Neural cell (in vitro differentiated cells): ENCODE results near the gene ADGRL3. TPM values are rescaled to one million over a fixed set of nuclear protein-coding genes. Genes with fewer than 3 reads are reported as not detected.

ENCODE experiments used
- H2AFZ ChIP-seq: fragments of 200-600, 300-800 bp; sonication (generic), shearing (Covaris generic); 2 replicates; pipeline ENCODE4 v1.6.0; 2014; ENCODE audit warnings: low read depth, mild to moderate bottlenecking, antibody characterized with exemption, low read length, moderate library complexity
- H3F3A ChIP-seq: fragments of 200-600 bp; shearing (Covaris generic); 2 replicates; pipeline ENCODE4 v1.6.1; 2016; ENCODE audit warnings: mild to moderate bottlenecking, moderate library complexity, mixed read lengths, antibody characterized with exemption, low read length; ENCODE audit not compliant: insufficient read depth, poor library complexity, severe bottlenecking
- H3K27ac ChIP-seq: fragments of 200-600, 300-800 bp; sonication (generic), shearing (Covaris generic); 2 replicates; pipeline ENCODE4 v1.5.1; 2014; ENCODE audit warnings: mild to moderate bottlenecking, low read length, moderate library complexity
- H3K27me3 ChIP-seq: fragments of 300-800, 200-600 bp; sonication (generic), shearing (Covaris generic); 2 replicates; pipeline ENCODE4 v1.6.0; 2014; ENCODE audit warnings: mild to moderate bottlenecking, low read depth, low read length, moderate library complexity; ENCODE audit not compliant: insufficient read depth
- H3K36me3 ChIP-seq: fragments of 300-800, 200-600 bp; sonication (generic), shearing (Covaris generic); 2 replicates; pipeline ENCODE4 v1.5.1; 2014; ENCODE audit warnings: mild to moderate bottlenecking, antibody characterized with exemption, low read length, moderate library complexity; ENCODE audit not compliant: insufficient read depth
- H3K4me2 ChIP-seq: fragments of 300-800, 200-600 bp; sonication (generic), shearing (Covaris generic); 2 replicates; pipeline ENCODE4 v1.6.0; 2014; ENCODE audit warnings: mild to moderate bottlenecking, low read length
- H3K4me3 ChIP-seq: fragments of 300-800, 200-600 bp; sonication (generic), shearing (Covaris generic); 2 replicates; pipeline ENCODE4 v1.5.1; 2014; ENCODE audit warnings: mild to moderate bottlenecking, low read length, moderate library complexity
- H3K79me2 ChIP-seq: fragments of 200-600 bp; shearing (Covaris generic); replicated peaks from 2 replicates; pipeline ENCODE4 v1.6.0; 2014; ENCODE audit warnings: mild to moderate bottlenecking, low read length, moderate library complexity; ENCODE audit not compliant: insufficient read depth
- H3K9ac ChIP-seq: fragments of 300-800, 200-600 bp; sonication (generic), shearing (Covaris generic); 2 replicates; pipeline ENCODE4 v1.6.1; 2016; ENCODE audit warnings: mild to moderate bottlenecking, low read length, mixed read lengths
- H3K9me2 ChIP-seq: fragments of 200-600 bp; shearing (Covaris generic); 2 replicates; pipeline ENCODE4 v1.6.1; 2016; ENCODE audit warnings: mild to moderate bottlenecking, low read length, mixed read lengths; ENCODE audit not compliant: insufficient read depth
- H3K9me3 ChIP-seq: fragments of 200-600, 300-800 bp; sonication (generic), shearing (Covaris generic); 2 replicates; pipeline ENCODE4 v1.6.1; 2016; ENCODE audit warnings: mild to moderate bottlenecking, mixed run types, low read length, moderate library complexity, mixed read lengths
- H4K20me1 ChIP-seq: fragments of 200-600 bp; shearing (Covaris generic); 2 replicates; pipeline ENCODE4 v1.6.1; 2016; ENCODE audit warnings: mild to moderate bottlenecking, mixed run types; ENCODE audit not compliant: insufficient read depth
- EP300 ChIP-seq: fragments of 450-650 bp; conservative IDR thresholded peaks from 2 replicates; pipeline ENCODE4 v1.6.1; 2014; ENCODE audit warnings: antibody characterized with exemption, mild to moderate bottlenecking, moderate library complexity; ENCODE audit not compliant: poor library complexity, severe bottlenecking
- EZH2 ChIP-seq: fragments of 200-600, 300-800 bp; shearing (Covaris generic), sonication (generic); IDR thresholded peaks from 2 replicates; pipeline ENCODE4 v1.6.1; 2014; ENCODE audit warnings: antibody characterized with exemption, low read length, borderline replicate concordance, mild to moderate bottlenecking; ENCODE audit not compliant: insufficient read depth, poor library complexity, severe bottlenecking
- MXI1 ChIP-seq: fragments of 450-650 bp; conservative IDR thresholded peaks from 2 replicates; pipeline ENCODE4 v1.6.1; 2014; ENCODE audit warnings: antibody characterized with exemption, mild to moderate bottlenecking; ENCODE audit not compliant: poor library complexity, severe bottlenecking
- POLR2AphosphoS5 ChIP-seq: IDR thresholded peaks from 2 replicates; pipeline ENCODE4 v1.6.1; 2012
- RAD21 ChIP-seq: fragments of 450-650 bp; conservative IDR thresholded peaks from 2 replicates; pipeline ENCODE4 v1.6.1; 2014; ENCODE audit warnings: antibody characterized with exemption, mild to moderate bottlenecking, moderate library complexity
- SMC3 ChIP-seq: fragments of 450-650 bp; conservative IDR thresholded peaks from 2 replicates; pipeline ENCODE4 v1.6.1; 2014; ENCODE audit warnings: antibody characterized with exemption, mild to moderate bottlenecking, moderate library complexity; ENCODE audit not compliant: poor library complexity
- TAF1 ChIP-seq: IDR thresholded peaks from 2 replicates; pipeline ENCODE4 v1.6.1; 2012; ENCODE audit warnings: low read depth
- polyA plus RNA-seq: library from polyadenylated mRNA; depleted of rRNA; stranded (reverse); fragments of >200 nt; gene quantifications from 2 replicates; pipeline ENCODE4 v1.2.3, GENCODE V29; 2014
- TF ChIP-seq, protein P1 (sequence below): fragments of 450-650 bp; IDR thresholded peaks from 2 replicates; pipeline ENCODE4 v1.5.1; 2014; ENCODE audit warnings: antibody characterized with exemption, mild to moderate bottlenecking, moderate library complexity; ENCODE audit not compliant: poor library complexity, severe bottlenecking

The ADGRL3 gene
- polyA plus RNA-seq, 1 donor from 2014 or later, result 99.4 TPM

DNA sequence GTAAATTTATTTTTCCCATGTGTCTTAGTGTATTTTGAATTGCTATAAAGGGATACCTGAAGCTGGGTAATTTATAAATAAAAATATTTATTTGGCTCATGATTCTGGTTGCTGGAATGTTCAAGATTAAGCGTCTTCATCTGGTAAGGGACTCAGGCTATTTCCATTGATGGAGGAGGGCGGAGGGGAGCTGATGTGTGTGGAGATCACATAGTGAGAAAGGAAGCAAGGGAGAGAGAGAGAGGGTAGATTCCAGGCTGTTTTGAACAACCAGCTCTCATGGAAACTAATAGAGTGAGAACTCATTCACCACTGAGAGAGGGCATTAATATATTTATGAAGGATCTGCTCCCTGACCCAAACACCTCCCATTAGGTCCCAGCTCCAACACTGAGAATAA lies 39.6 kb upstream of the ADGRL3 start:
- Histone ChIP-seq H3K79me2 (no peaks in the 10 kb centered on the region), H2AFZ (no peak overlapping the region), H3K4me3 (no peak overlapping the region), H4K20me1 (no peaks in the 10 kb centered on the region), H3K9me3 (no peaks in the 10 kb centered on the region), H3K27ac (no peak overlapping the region), H3K9me2 (no peaks in the 10 kb centered on the region), H3F3A (no peaks in the 10 kb centered on the region), H3K4me2 (no peak overlapping the region), H3K27me3 (no peaks in the 10 kb centered on the region), H3K36me3 (no peaks in the 10 kb centered on the region), H3K9ac (no peak overlapping the region)
- TF ChIP-seq EP300 (no peak), POLR2AphosphoS5 (no peak), RAD21 (no peak)

DNA sequence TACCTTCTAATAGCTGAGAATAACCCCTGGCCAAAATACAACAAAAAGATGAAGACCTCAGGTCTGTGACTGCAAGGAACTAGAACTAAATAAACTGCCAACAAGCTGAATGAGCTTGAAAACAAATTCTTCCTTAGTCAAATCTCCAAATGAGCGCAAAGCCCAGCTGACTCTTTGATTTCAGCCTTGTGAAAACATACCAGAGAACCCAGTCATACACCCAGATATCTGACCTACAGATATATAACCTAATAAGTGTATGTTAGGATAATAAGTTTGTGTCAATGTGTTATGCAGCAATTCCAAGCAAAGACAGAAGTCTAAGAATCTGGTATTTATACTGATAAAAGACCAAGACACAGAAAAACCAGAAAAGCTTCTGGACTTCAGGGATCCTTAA lies 38.0 kb upstream of the ADGRL3 start:
- no peak overlapping the region for H3K27ac ChIP-seq
- TF ChIP-seq POLR2AphosphoS5 (no peak), TAF1 (no peak)
- H3K9me3 ChIP-seq, result no peaks in the 10 kb centered on the region
- no peak overlapping the region for H3K4me3 ChIP-seq
- no peaks in the 10 kb centered on the region for H3K79me2 ChIP-seq
- no peaks in the 10 kb centered on the region for H3K36me3 ChIP-seq
- H2AFZ ChIP-seq, result no peak overlapping the region
- no peaks in the 10 kb centered on the region for H3F3A ChIP-seq
- H3K9ac ChIP-seq, result no peak overlapping the region
- H4K20me1 ChIP-seq, result no peaks in the 10 kb centered on the region
- no peaks in the 10 kb centered on the region for H3K9me2 ChIP-seq
- H3K4me2 ChIP-seq, result no peak overlapping the region
- no peaks in the 10 kb centered on the region for H3K27me3 ChIP-seq

DNA sequence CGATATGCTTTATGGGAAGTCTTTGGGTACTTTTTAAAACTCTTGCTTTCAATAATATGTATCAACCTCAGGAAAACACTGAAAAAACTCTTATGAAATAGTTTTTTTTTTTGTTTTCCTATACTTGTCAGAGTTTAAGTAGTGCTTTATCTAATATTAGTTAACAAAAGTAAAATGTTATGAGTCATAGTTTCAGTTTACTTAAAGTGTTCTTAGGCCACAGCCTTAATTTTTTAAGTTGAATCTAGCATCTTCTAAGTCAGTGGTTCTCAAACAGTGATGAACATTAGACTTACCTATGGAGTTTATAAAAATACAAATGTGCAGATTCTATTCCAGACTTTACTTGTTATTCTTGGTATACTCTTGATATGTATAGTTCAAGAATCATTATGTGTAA lies 26.3 kb upstream of the ADGRL3 start:
- TF ChIP-seq TAF1, result no peak
- TF ChIP-seq MXI1, result no peak
- TF ChIP-seq EZH2, result no peak
- TF ChIP-seq EP300, result no peak
- TF ChIP-seq RAD21, result no peak
- no peak for TF ChIP-seq POLR2AphosphoS5
- TF ChIP-seq SMC3, result no peak
- TF ChIP-seq, protein P1, sequence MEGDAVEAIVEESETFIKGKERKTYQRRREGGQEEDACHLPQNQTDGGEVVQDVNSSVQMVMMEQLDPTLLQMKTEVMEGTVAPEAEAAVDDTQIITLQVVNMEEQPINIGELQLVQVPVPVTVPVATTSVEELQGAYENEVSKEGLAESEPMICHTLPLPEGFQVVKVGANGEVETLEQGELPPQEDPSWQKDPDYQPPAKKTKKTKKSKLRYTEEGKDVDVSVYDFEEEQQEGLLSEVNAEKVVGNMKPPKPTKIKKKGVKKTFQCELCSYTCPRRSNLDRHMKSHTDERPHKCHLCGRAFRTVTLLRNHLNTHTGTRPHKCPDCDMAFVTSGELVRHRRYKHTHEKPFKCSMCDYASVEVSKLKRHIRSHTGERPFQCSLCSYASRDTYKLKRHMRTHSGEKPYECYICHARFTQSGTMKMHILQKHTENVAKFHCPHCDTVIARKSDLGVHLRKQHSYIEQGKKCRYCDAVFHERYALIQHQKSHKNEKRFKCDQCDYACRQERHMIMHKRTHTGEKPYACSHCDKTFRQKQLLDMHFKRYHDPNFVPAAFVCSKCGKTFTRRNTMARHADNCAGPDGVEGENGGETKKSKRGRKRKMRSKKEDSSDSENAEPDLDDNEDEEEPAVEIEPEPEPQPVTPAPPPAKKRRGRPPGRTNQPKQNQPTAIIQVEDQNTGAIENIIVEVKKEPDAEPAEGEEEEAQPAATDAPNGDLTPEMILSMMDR, result no peak
- no peaks in the 10 kb centered on the region for H3K79me2 ChIP-seq
- H3K9ac ChIP-seq, result no peak overlapping the region
- H3F3A ChIP-seq, result no peaks in the 10 kb centered on the region
- H3K9me2 ChIP-seq, result no peaks in the 10 kb centered on the region
- no peaks in the 10 kb centered on the region for H3K9me3 ChIP-seq
- H3K27ac ChIP-seq, result no peak overlapping the region
- H3K27me3 ChIP-seq, result no peaks in the 10 kb centered on the region
- no peaks in the 10 kb centered on the region for H4K20me1 ChIP-seq
- H3K4me2 ChIP-seq, result no peak overlapping the region
- no peak overlapping the region for H2AFZ ChIP-seq
- no peak overlapping the region for H3K4me3 ChIP-seq
- no peaks in the 10 kb centered on the region for H3K36me3 ChIP-seq

DNA sequence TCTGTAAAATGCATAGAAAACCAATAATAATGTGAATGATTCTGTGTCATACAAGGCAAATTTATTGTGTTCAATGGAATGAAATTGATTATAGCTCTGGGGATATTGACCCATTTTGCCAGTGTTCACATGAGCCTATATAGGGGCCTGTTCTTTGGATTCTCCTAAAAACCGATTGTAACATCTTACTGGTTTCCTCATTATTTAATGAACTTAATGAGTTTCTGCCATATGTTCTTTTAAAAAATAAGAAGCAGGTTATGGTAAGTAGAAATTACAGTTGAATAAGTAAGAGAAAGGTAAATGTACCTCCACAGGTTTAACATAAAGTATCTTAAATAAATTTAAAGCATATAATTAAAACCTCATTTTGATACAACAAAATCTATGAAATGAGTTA lies 24.6 kb upstream of the ADGRL3 start:
- no peak overlapping the region for H3K27ac ChIP-seq
- H3K9me3 ChIP-seq, result no peaks in the 10 kb centered on the region
- no peaks in the 10 kb centered on the region for H3K9me2 ChIP-seq
- H2AFZ ChIP-seq, result no peak overlapping the region
- H3K27me3 ChIP-seq, result no peaks in the 10 kb centered on the region
- H3K79me2 ChIP-seq, result no peaks in the 10 kb centered on the region
- TF ChIP-seq MXI1, result no peak
- TF ChIP-seq, protein P1, result no peak
- no peak for TF ChIP-seq POLR2AphosphoS5
- no peak for TF ChIP-seq TAF1
- no peak for TF ChIP-seq SMC3
- H3K9ac ChIP-seq, result no peak overlapping the region
- no peaks in the 10 kb centered on the region for H3F3A ChIP-seq
- no peak overlapping the region for H3K4me3 ChIP-seq
- H3K4me2 ChIP-seq, result no peak overlapping the region
- H4K20me1 ChIP-seq, result no peaks in the 10 kb centered on the region
- H3K36me3 ChIP-seq, result no peaks in the 10 kb centered on the region
